Mesenchymal stem cell (in vitro differentiated cells and primary cell): ENCODE measurements around the gene LRRC4B.

Experiments
- DNase-seq: peaks from one replicate; pipeline ENCODE4 v3.0.0-alpha.2; 2013
- H2AFZ ChIP-seq: one replicate; pipeline ENCODE4 v1.6.1; 2013; ENCODE audit warnings: low read depth, mild to moderate bottlenecking, control low read depth, inconsistent platforms, low read length, moderate library complexity
- H2AK5ac ChIP-seq: 2 replicates; pipeline ENCODE4 v1.6.1; 2013; ENCODE audit warnings: low read length, moderate library complexity, mild to moderate bottlenecking, inconsistent platforms; ENCODE audit not compliant: severe bottlenecking
- H2BK120ac ChIP-seq: one replicate; pipeline ENCODE4 v1.6.1; 2013; ENCODE audit warnings: low read depth, mild to moderate bottlenecking, inconsistent platforms, low read length, moderate library complexity
- H2BK12ac ChIP-seq, 2 experiments: one replicate each; pipeline ENCODE4 v1.6.1; 2013; ENCODE audit warnings: inconsistent platforms in 2 of 2, low read length in 2 of 2, mild to moderate bottlenecking in 2 of 2, moderate library complexity in 2 of 2, control low read depth in 1 of 2
- H2BK15ac ChIP-seq: one replicate; pipeline ENCODE4 v1.6.1; 2013; ENCODE audit warnings: mild to moderate bottlenecking, low read depth, inconsistent platforms; ENCODE audit not compliant: poor library complexity, severe bottlenecking
- H2BK5ac ChIP-seq: 2 replicates; pipeline ENCODE4 v1.6.1; 2013; ENCODE audit warnings: low read depth, mild to moderate bottlenecking, low read length, control low read depth, inconsistent platforms; ENCODE audit not compliant: poor library complexity, severe bottlenecking
- H3K14ac ChIP-seq, 2 experiments: one replicate each; pipeline ENCODE4 v1.6.1; 2013; ENCODE audit warnings: inconsistent platforms in 2 of 2, low read length in 2 of 2, control low read depth in 1 of 2, mild to moderate bottlenecking in 1 of 2, moderate library complexity in 1 of 2
- H3K18ac ChIP-seq, 2 experiments: one replicate each; pipeline ENCODE4 v1.6.1; 2013; ENCODE audit warnings: inconsistent platforms in 2 of 2, low read length in 2 of 2, control low read depth in 1 of 2, low read depth in 1 of 2, mild to moderate bottlenecking in 1 of 2
- H3K23ac ChIP-seq, 2 experiments: one replicate each; pipeline ENCODE4 v1.6.1; 2013; ENCODE audit warnings: inconsistent platforms in 2 of 2, low read length in 2 of 2, mild to moderate bottlenecking in 2 of 2, moderate library complexity in 2 of 2, control low read depth in 1 of 2
- H3K27ac ChIP-seq: 2 replicates; pipeline ENCODE4 v1.5.1; 2013; ENCODE audit warnings: mild to moderate bottlenecking, moderate library complexity, low read length, control low read depth, inconsistent platforms; ENCODE audit not compliant: poor library complexity, severe bottlenecking
- H3K27me3 ChIP-seq, 2 experiments: 2 replicates each; pipeline versions ENCODE4 v1.6.1 to v1.7.0; 2013; ENCODE audit warnings: low read length in 2 of 2, mild to moderate bottlenecking in 2 of 2, moderate library complexity in 2 of 2, control low read depth in 1 of 2, inconsistent platforms in 1 of 2; ENCODE audit not compliant: control insufficient read depth in 1 of 2, insufficient read depth in 1 of 2
- H3K36me3 ChIP-seq, 2 experiments: 2 replicates each; pipeline versions ENCODE4 v1.6.1 to v1.7.0; 2013; ENCODE audit warnings: low read length in 2 of 2, control low read depth in 1 of 2, inconsistent platforms in 1 of 2, low read depth in 1 of 2, mild to moderate bottlenecking in 1 of 2; ENCODE audit not compliant: insufficient read depth in 2 of 2, control insufficient read depth in 1 of 2
- H3K4ac ChIP-seq, 2 experiments: one replicate each; pipeline ENCODE4 v1.6.1; 2013; ENCODE audit warnings: inconsistent platforms in 2 of 2, low read length in 2 of 2, mild to moderate bottlenecking in 2 of 2, moderate library complexity in 2 of 2, control low read depth in 1 of 2, low read depth in 1 of 2
- H3K4me1 ChIP-seq: 2 replicates; pipeline ENCODE4 v1.6.1; 2013; ENCODE audit warnings: low read depth, low read length, control low read depth; ENCODE audit not compliant: control insufficient read depth, insufficient read depth
- H3K4me2 ChIP-seq: 2 replicates; pipeline ENCODE4 v1.6.1; 2013; ENCODE audit warnings: low read length, mild to moderate bottlenecking, inconsistent platforms; ENCODE audit not compliant: poor library complexity, severe bottlenecking
- H3K4me3 ChIP-seq, 2 experiments: 2 replicates each; pipeline versions ENCODE4 v1.5.1 to v1.7.0; 2013; ENCODE audit warnings: low read length in 2 of 2, mild to moderate bottlenecking in 2 of 2, control low read depth in 1 of 2, low read depth in 1 of 2; ENCODE audit not compliant: insufficient read depth in 1 of 2
- H3K79me1 ChIP-seq: replicated peaks from 2 replicates; pipeline ENCODE4 v1.6.1; 2013; ENCODE audit warnings: mild to moderate bottlenecking, control low read depth, low read length, inconsistent platforms; ENCODE audit not compliant: poor library complexity, severe bottlenecking
- H3K9ac ChIP-seq: 2 replicates; pipeline ENCODE4 v1.7.0; 2013; ENCODE audit warnings: mild to moderate bottlenecking, low read length, moderate library complexity
- H3K9me3 ChIP-seq: 2 replicates; pipeline ENCODE4 v1.7.0; 2013; ENCODE audit warnings: mild to moderate bottlenecking, low read length; ENCODE audit not compliant: control insufficient read depth
- H4K8ac ChIP-seq: one replicate; pipeline ENCODE4 v1.6.1; 2013; ENCODE audit warnings: inconsistent platforms, mild to moderate bottlenecking, low read length, moderate library complexity
- H4K91ac ChIP-seq: one replicate; pipeline ENCODE4 v1.6.1; 2013; ENCODE audit warnings: mild to moderate bottlenecking, low read length, inconsistent platforms
- WGBS: methylation state at CpG from one replicate; pipeline ENCODE4 v1.1.7; 2013; ENCODE audit warnings: mixed read lengths; 5-methylcytosine and 5-hydroxymethylcytosine counted together

The LRRC4B gene

DNA sequence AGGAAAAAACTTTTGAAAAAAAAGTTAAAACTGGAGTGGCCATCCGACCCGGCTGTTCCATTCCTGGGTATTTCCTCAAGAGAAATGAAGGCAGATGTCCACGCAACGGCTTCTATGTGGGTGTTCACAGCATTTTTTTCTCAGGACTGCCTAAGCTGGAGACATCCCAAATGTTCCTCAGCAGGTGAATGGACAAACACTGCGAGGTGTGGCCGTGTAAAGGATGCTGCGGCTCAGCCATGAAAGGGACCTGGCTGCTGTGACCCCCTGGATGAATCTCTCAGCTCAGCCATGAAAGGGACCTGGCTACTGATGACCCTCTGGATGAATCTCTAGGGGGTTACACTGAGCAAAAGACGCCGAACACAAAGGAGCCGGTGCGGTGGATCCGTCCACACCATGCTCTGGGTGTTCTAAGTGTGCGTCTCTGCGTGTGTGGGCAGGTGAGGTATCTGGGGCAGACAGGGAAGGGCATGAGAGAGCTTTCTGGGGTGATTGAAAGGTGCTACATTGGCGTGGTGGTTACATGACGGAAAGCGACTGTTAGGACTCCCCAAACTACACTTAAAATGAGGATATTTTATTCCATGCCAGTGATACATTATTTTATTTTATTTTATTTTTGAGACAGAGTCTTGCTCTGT is 47.3 kb downstream of the LRRC4B start:
- Histone ChIP-seq H3K18ac (no peak overlapping the region), H3K4ac (no peak overlapping the region), H4K91ac (no peak overlapping the region), H2BK15ac (no peak overlapping the region), H2BK120ac (no peak overlapping the region), H3K9ac (no peak overlapping the region), H3K27me3 (no peaks in the 10 kb centered on the region), H3K4me3 (no peak overlapping the region), H4K8ac (no peak overlapping the region), H2BK5ac (no peak overlapping the region), H2AK5ac (no peak overlapping the region), H3K27ac (no peak overlapping the region), H3K36me3 (no peaks in the 10 kb centered on the region), H3K14ac (no peak overlapping the region), H3K23ac (no peak overlapping the region), H3K9me3 (no peaks in the 10 kb centered on the region), H3K4me1 (peaks cover 3% of the 10 kb centered on the region), H3K79me1 (no peaks in the 10 kb centered on the region), H3K4me2 (no peak overlapping the region), H2AFZ (no peak overlapping the region), H2BK12ac (no peak overlapping the region)
- DNase-seq: no peak
- 85% methylated on average over 14 of the region's 17 CpGs for WGBS

- 94% methylated on average over 40 of the region's 40 CpGs for WGBS
- H2AFZ ChIP-seq: no peak overlapping the region
- H3K4me3 ChIP-seq: peak overlapping the region in 1 of 2 experiments; percentile 18
- H3K4ac ChIP-seq: no peak overlapping the region
- no peak overlapping the region for H3K27ac ChIP-seq
- H2BK12ac ChIP-seq: no peak overlapping the region
- no peak overlapping the region for H3K23ac ChIP-seq
- no peaks in the 10 kb centered on the region for H3K79me1 ChIP-seq
- H3K4me2 ChIP-seq: no peak overlapping the region
- H3K4me1 ChIP-seq: peaks cover 3% of the 10 kb centered on the region
- no peak overlapping the region for H2BK15ac ChIP-seq
- no peak overlapping the region for H2BK120ac ChIP-seq
- H3K9me3 ChIP-seq: no peaks in the 10 kb centered on the region
- H2BK5ac ChIP-seq: no peak overlapping the region
- H3K36me3 ChIP-seq: no peaks in the 10 kb centered on the region
- H3K9ac ChIP-seq: no peak overlapping the region
- no peak overlapping the region for H3K18ac ChIP-seq
- peaks cover 0 to 4% of the 10 kb centered on the region in 2 experiments for H3K27me3 ChIP-seq
- H4K8ac ChIP-seq: no peak overlapping the region
- no peak for DNase-seq
- no peak overlapping the region for H2AK5ac ChIP-seq
- H4K91ac ChIP-seq: no peak overlapping the region
- no peak overlapping the region for H3K14ac ChIP-seq
These were observed 49.1 kb downstream of the LRRC4B start for GRCh38 chr19:50519006-50519575.

DNA sequence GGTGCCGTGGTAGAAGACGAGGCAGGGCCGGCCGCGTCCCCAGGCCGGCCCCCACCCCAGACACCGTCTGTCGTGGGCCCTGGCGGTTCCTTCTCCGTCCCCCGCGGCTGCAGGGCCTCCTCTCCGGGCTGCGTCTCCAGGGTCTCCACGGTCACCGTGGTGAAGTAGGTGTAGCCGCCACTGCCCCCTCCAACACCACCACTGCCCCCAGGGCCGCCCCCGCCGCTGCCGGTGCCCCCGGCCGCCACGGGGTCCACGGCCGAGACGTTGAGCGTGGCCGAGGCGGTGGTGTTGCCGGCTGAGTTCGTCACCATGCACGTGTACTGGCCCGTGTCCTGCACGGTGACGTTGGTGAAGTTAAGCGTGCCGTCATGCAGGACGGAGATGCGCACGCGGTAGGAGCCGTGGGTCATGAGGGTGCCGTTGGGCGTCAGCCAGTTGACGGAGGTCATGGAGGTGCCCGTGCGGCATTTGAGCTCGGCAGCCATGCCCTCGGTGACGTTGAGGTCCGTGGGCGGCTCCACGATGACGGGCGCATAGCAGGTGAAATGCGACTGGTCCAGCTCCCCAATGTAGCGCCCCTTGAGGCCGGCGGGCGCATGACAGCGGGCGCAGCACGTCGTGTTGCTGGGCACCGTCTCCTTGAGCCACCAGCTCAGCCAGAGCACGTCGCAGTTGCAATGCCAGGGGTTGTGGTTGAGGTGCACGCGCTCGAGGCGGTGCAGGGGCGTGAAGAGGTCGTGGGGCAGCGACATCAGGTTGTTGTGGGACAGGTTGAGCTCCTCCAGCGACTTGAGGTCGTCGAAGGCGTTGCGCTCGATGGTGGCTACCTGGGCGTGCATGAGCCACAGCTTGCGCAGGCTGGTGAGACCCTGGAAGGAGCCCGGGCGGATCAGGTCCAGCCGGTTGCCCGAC is 49.9 kb downstream of the LRRC4B start:
- Histone ChIP-seq H4K8ac (no peak overlapping the region), H3K9me3 (no peaks in the 10 kb centered on the region), H2AK5ac (no peak overlapping the region), H3K4me1 (peaks cover 3% of the 10 kb centered on the region), H2BK120ac (no peak overlapping the region), H3K23ac (no peak overlapping the region), H4K91ac (peak overlapping the region; percentile 22), H3K36me3 (no peaks in the 10 kb centered on the region), H2AFZ (no peak overlapping the region), H3K4me2 (no peak overlapping the region), H3K18ac (no peak overlapping the region), H2BK12ac (no peak overlapping the region), H3K79me1 (no peaks in the 10 kb centered on the region), H3K27ac (no peak overlapping the region), H3K9ac (no peak overlapping the region), H3K27me3 (peaks cover 0 to 8% of the 10 kb centered on the region in 2 experiments), H3K4me3 (no peak overlapping the region), H3K14ac (no peak overlapping the region), H3K4ac (no peak overlapping the region), H2BK5ac (no peak overlapping the region), H2BK15ac (no peak overlapping the region)
- DNase-seq: no peak
- WGBS: 93% methylated on average over 87 of the region's 87 CpGs

DNA sequence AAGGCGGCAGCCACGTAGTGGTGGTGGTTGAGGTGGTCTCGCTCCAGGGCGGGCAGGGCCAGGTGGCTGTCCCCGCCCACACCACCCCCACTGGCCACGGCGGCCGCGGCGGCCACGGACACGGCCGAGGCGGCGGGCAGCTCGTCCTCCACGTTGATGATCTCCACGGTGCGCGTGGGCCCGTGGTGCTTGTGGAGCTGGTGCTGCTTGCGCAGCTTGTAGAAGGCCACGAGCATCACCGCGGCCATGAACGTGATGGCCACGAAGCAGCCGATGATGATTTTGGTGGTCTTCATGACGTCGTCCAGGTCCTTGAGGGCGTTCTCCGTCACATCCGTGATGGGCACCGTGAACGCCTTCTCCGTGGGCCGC is 50.5 kb downstream of the LRRC4B start:
- no peak overlapping the region for H3K14ac ChIP-seq
- WGBS: 95% methylated on average over 37 of the region's 37 CpGs
- H3K23ac ChIP-seq: no peak overlapping the region
- no peak for DNase-seq
- peak overlapping the region; percentile 59 for H4K91ac ChIP-seq
- H2BK5ac ChIP-seq: no peak overlapping the region
- no peak overlapping the region for H3K9ac ChIP-seq
- no peak overlapping the region for H3K27ac ChIP-seq
- no peak overlapping the region for H2BK12ac ChIP-seq
- H3K4me1 ChIP-seq: peaks cover 3% of the 10 kb centered on the region
- no peak overlapping the region for H3K4ac ChIP-seq
- H2AK5ac ChIP-seq: no peak overlapping the region
- H3K27me3 ChIP-seq: peaks cover 0 to 9% of the 10 kb centered on the region in 2 experiments
- no peak overlapping the region for H4K8ac ChIP-seq
- no peaks in the 10 kb centered on the region for H3K79me1 ChIP-seq
- H3K36me3 ChIP-seq: no peaks in the 10 kb centered on the region
- no peak overlapping the region for H2BK15ac ChIP-seq
- no peak overlapping the region for H2AFZ ChIP-seq
- H3K18ac ChIP-seq: no peak overlapping the region
- H3K4me2 ChIP-seq: no peak overlapping the region
- peak overlapping the region in 1 of 2 experiments; percentile 18 for H3K4me3 ChIP-seq
- H3K9me3 ChIP-seq: no peaks in the 10 kb centered on the region
- H2BK120ac ChIP-seq: no peak overlapping the region
